Measurements from ENCODE around the gene SLC37A3. TPM values are rescaled to one million over a fixed set of nuclear protein-coding genes. Genes with fewer than 3 reads are reported as not detected.
A peak's percentile ranks its signal among the peaks of the same experiment; 100 is the strongest.

SLC37A3 gene
- total RNA-seq, 2 experiments from 2014 or later = 28.8 to 30.7 TPM

DNA sequence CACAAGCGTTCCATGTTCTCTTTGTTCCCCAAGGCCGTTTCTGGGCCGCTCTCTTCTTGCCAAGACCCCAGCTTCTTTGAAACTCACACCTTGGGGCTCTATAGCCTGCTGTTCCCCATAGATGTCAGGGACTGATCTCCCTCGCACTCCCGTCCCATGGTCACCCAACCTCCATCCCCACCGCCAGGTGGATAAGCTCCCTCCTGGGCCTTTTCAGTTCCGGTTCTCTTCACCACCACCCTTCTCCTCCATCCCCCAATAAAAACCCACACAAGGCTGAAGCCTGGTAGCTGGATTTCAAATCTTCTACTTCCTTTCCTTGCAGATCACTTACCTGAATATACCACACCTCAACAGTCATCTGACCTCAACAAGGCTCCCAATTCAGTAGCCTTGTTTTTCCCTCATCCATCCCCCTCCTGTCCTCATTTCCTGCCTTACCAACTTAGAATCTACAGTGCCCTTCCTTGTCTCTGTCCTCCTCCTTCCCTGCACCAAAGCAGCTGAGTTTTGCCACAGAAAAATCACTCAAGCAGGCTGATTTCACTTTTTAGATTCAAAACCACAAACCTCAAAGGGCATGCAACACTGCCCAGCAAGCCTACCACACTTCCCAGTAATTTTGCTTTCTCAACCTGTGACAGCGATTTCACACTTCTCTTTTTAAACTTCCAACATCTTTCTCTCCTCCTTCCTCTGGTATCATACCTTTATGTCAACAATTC lies 7.7 kb downstream of the SLC37A3 start:
- H3K4me3 Mint-ChIP-seq = no peak overlapping the region
- DNase-seq = no peak
- no peaks in the 10 kb centered on the region for H3K9me3 Mint-ChIP-seq
- CTCF ChIA-PET = interaction anchor here (1.2 kb wide), 1 partner anchor 31 kb away, joined by 3 read pairs; no protein-coding TSS in a partner anchor
- POLR2A ChIA-PET = interaction anchor here (0.9 to 4.5 kb wide), 5 partner anchors 9 to 47 kb away, joined by 3 to 18 read pairs (median 12); partner anchors contain the start of gene RAB19
- H3K36me3 Mint-ChIP-seq (ENCODE audit: low read depth) = peaks cover 12% of the 10 kb centered on the region
- H3K4me1 Mint-ChIP-seq = peaks cover 14% of the 10 kb centered on the region
- no peak overlapping the region for H3K27ac Mint-ChIP-seq
- H3K27me3 Mint-ChIP-seq = no peaks in the 10 kb centered on the region

DNA sequence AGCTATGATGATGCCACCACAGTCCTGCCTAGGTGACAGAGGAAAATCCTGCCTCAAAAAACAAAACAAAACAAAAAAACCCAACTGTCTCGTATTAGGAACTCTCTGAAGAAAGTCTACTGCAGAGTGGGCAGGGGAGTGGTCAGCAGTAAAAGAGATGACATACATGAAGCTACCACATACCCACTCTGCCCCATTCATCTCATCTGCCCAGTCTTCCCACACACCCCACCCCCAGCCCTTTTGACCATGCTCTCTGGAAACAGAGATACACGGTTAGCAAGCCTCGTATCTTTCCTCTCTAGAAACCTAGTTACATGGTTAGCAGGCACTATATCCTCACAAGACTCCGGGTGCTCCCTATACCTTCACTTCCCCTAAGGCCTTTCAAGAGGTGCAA lies 8.3 kb downstream of the SLC37A3 start:
- POLR2A ChIA-PET = interaction anchor here (0.9 to 4.5 kb wide), 5 partner anchors 9 to 47 kb away, joined by 3 to 18 read pairs (median 12); partner anchors contain the start of gene RAB19
- no peaks in the 10 kb centered on the region for H3K9me3 Mint-ChIP-seq
- CTCF ChIA-PET = interaction anchor here (1.2 kb wide), 1 partner anchor 31 kb away, joined by 3 read pairs; no protein-coding TSS in a partner anchor
- H3K27ac Mint-ChIP-seq = no peak overlapping the region
- DNase-seq = no peak
- H3K36me3 Mint-ChIP-seq (ENCODE audit: low read depth) = peaks cover 16% of the 10 kb centered on the region
- H3K27me3 Mint-ChIP-seq = no peaks in the 10 kb centered on the region
- no peak overlapping the region for H3K4me3 Mint-ChIP-seq
- H3K4me1 Mint-ChIP-seq = peaks cover 19% of the 10 kb centered on the region

DNA sequence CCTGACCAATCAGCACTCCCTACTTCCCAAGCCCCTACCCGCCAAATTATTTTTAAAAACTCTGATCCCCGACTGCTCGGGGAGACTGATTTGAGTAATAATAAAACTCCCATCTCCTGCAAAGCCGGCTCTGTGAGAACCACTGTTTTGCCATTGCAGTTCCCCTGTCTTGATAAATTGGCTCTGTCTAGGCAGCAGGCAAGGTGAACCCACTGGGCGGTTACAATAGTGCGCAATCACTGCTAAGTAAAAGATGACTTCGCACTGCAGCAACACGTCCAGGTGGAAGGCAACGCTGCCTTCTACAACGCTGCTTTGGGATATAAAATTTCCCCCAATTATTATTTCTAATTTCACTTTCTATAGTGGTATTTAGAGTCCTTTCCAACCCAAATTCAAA lies 8.9 kb downstream of the SLC37A3 start:
- ChIA-PET POLR2A (interaction anchor here (1.0 to 4.5 kb wide), 3 partner anchors 13 to 46 kb away, joined by 3 to 18 read pairs (median 12); partner anchors contain the start of gene RAB19), CTCF (interaction anchor here (0.8 to 1.2 kb wide), 3 partner anchors 8 to 88 kb away, joined by 3 read pairs; partner anchors contain the start of gene SLC37A3)
- Mint-ChIP-seq H3K9me3 (no peaks in the 10 kb centered on the region), H3K27me3 (no peaks in the 10 kb centered on the region), H3K27ac (no peak overlapping the region), H3K4me3 (no peak overlapping the region), H3K4me1 (peaks cover 25% of the 10 kb centered on the region), H3K36me3 (ENCODE audit: low read depth) (peaks cover 16% of the 10 kb centered on the region)
- no peak for DNase-seq

DNA sequence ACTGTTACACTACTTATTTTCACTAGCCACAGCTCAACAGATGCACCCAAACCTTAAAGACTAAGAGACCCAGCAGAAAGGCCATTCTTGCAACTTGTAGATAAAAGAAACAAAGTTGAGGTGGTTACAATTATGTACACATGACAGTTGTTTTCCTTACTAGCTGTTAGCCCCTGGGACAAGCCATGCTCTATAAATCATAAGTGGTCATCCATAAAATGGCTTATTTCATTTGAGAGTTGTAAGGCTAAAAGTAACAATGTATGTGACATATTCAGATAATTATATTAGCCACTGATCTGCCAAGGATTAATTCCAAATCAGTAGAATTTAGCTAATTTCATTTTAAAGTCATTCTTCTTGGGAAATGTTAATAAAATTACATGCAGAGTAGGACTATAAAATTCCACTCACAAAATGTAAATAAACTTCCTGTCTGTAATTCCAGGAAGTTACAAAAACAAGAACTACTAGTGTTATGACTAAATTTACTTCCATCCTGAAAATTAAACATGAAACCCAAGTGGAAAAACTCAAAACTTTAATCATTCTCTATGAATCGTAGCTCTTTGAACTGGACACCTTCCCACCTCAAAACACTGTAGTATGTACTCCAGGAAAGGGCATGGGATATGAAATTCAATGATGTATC lies 13.3 kb downstream of the SLC37A3 start:
- no peaks in the 10 kb centered on the region for H3K9me3 Mint-ChIP-seq
- no peak overlapping the region for H3K4me3 Mint-ChIP-seq
- H3K27ac Mint-ChIP-seq = no peak overlapping the region
- DNase-seq = no peak
- ChIA-PET CTCF (interaction anchor here (1.2 to 1.4 kb wide), 2 partner anchors 8 to 32 kb away, joined by 3 to 7 read pairs; no protein-coding TSS in a partner anchor), POLR2A (interaction anchor here (0.6 to 4.1 kb wide), 6 partner anchors 9 to 93 kb away, joined by 3 to 25 read pairs (median 4); no protein-coding TSS in a partner anchor)
- H3K27me3 Mint-ChIP-seq = no peaks in the 10 kb centered on the region
- peaks cover 27% of the 10 kb centered on the region for H3K36me3 Mint-ChIP-seq (ENCODE audit: low read depth)
- peaks cover 34% of the 10 kb centered on the region for H3K4me1 Mint-ChIP-seq

DNA sequence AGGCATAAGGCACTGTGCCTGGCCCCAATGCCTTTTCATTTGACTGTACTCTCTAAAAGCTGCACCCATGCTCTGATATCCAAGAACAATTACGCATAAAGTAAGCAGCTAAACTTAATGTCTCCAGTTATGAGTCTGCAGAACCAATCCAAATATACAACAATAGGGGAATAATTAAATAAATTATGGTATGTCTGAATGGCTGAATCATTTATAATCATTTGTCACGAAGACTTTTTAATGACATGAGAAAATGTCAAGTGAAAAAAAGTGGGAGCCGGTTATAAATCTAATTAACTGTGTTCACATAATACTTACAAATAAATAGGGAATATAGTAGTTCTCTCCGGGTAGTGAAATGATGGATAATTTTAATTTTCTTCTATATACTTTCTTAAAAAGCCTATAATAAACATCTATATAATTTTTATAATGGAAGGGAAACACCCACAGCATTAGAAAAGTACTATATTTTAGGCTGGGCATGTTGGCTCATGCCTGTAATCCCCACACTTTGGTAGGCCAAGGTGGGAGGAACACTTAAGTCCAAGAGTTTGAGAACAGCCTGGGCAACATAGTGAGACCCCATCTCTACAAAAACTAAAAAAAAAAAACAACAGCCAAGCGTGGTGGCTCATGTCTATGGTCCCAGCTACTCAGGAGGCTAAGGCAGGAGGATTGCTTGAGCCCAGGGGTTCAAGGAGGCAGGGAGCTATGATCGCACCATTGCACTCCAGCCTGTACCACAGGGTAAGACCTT lies 14.2 kb downstream of the SLC37A3 start:
- no peak for DNase-seq
- ChIA-PET CTCF (interaction anchor here (1.0 to 1.3 kb wide), 2 partner anchors 8 to 90 kb away, joined by 3 read pairs; no protein-coding TSS in a partner anchor), POLR2A (interaction anchor here (0.6 to 4.1 kb wide), 6 partner anchors 8 to 94 kb away, joined by 3 to 25 read pairs (median 4); no protein-coding TSS in a partner anchor)
- H3K4me1 Mint-ChIP-seq = peaks cover 32% of the 10 kb centered on the region
- H3K9me3 Mint-ChIP-seq = no peaks in the 10 kb centered on the region
- H3K36me3 Mint-ChIP-seq (ENCODE audit: low read depth) = peaks cover 25% of the 10 kb centered on the region
- no peaks in the 10 kb centered on the region for H3K27me3 Mint-ChIP-seq
- no peak overlapping the region for H3K27ac Mint-ChIP-seq
- no peak overlapping the region for H3K4me3 Mint-ChIP-seq

DNA sequence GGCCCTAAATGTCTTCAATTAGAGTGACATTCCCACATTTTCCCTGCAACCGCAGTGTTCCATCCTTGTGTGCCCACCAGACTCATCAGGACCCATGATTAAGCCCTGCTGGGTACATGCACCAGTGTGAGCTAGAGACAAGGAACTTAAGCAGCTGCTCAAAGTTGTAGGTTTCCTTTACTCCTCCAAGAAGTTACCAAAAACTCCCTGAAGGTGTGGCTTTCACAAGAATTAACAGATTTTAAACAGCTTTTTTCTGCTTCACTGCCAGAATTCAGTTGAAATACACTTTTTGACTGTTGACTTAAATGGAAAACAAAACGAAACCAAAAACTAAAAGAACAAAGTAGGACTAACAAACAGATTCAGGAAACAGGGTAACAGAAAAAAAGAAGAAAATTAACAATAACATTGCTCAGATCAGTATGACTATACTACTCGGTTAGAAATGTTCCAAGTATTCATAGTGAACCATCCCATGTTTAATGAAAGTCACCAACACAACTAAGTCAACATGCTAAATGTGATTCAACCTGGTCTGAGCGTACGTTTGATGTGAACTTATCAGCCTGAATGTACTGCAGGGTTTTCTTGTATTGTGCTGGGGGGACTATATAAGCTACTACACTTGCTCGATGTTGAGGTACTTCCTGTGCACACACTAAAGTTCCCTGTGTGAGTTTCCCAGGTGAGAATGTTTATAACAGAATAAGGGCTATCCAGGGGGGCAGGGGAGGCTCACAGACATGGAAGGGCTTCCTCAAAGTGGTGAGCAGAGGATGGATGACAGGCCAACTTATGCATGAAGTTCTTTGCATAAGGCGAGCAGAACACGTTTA lies 22.2 kb downstream of the SLC37A3 start:
- Mint-ChIP-seq H3K27ac (peak overlapping the region; percentile 99), H3K27me3 (no peaks in the 10 kb centered on the region), H3K9me3 (no peaks in the 10 kb centered on the region), H3K36me3 (ENCODE audit: low read depth) (peaks cover 40% of the 10 kb centered on the region), H3K4me3 (peak overlapping the region; percentile 77), H3K4me1 (peaks cover 47% of the 10 kb centered on the region)
- ChIA-PET CTCF (interaction anchor here (1.0 to 3.9 kb wide), 8 partner anchors 10 to 123 kb away, joined by 3 to 25 read pairs (median 3); no protein-coding TSS in a partner anchor), POLR2A (interaction anchor here (0.6 to 4.4 kb wide), 30 partner anchors 9 to 1304 kb away, joined by 3 to 93 read pairs (median 5); partner anchors contain the start of genes ADCK2, KDM7A, MKRN1 and MRPS33)
- peak; percentile 33 for DNase-seq

DNA sequence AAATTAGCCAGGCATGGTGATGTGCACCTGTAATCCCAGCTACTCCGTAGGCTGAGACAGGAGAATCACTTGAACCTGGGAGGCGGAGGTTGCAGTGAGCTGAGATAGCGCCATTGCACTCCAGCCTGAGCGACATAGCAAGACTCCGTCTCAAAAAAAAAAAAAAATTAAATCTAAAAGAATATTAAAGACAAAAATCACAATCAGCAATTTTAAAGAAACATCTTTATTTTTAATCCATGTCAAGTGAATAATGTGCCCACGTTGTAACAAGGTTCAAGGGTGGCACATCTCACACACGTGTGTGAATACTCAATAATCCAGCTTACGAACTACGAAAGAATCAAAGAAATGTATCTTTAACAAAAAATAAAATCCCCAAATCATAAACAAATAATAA lies 23.0 kb downstream of the SLC37A3 start:
- CTCF ChIA-PET = interaction anchor here (0.7 to 3.9 kb wide), 8 partner anchors 9 to 798 kb away, joined by 3 to 25 read pairs (median 3); no protein-coding TSS in a partner anchor
- DNase-seq = no peak
- Mint-ChIP-seq H3K27ac (peak overlapping the region; percentile 99), H3K36me3 (ENCODE audit: low read depth) (peaks cover 42% of the 10 kb centered on the region), H3K4me3 (peak overlapping the region; percentile 77), H3K27me3 (no peaks in the 10 kb centered on the region), H3K4me1 (peaks cover 49% of the 10 kb centered on the region), H3K9me3 (no peaks in the 10 kb centered on the region)
- POLR2A ChIA-PET = interaction anchor here (0.6 to 4.4 kb wide), 26 partner anchors 9 to 640 kb away, joined by 3 to 93 read pairs (median 7); partner anchors contain the start of genes KDM7A, MKRN1, MRPS33 and PARP12

DNA sequence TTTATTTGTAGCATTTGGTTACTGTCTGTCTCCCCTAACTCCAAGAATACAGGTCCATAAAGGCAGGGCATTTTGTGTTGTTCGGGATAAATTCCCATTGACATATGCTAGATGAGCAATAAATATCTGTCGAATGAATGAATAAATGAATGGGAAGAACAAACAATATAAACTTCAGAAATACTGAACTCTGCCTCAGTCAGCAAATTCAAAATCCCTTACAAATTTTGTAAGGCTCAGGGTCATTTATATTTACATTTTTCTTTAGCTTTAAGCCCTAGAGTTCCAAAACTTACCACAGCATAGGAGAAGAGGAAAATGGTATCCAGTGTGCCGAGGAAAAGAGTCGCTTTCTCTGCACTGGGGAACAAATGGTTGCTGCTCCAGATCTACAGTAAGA lies 29.0 kb downstream of the SLC37A3 start:
- no peak overlapping the region for H3K27ac Mint-ChIP-seq
- H3K9me3 Mint-ChIP-seq = no peaks in the 10 kb centered on the region
- peaks cover 33% of the 10 kb centered on the region for H3K36me3 Mint-ChIP-seq (ENCODE audit: low read depth)
- ChIA-PET CTCF (no interaction called here), POLR2A (no interaction called here)
- no peaks in the 10 kb centered on the region for H3K27me3 Mint-ChIP-seq
- DNase-seq = no peak
- H3K4me3 Mint-ChIP-seq = no peak overlapping the region
- H3K4me1 Mint-ChIP-seq = peaks cover 23% of the 10 kb centered on the region

DNA sequence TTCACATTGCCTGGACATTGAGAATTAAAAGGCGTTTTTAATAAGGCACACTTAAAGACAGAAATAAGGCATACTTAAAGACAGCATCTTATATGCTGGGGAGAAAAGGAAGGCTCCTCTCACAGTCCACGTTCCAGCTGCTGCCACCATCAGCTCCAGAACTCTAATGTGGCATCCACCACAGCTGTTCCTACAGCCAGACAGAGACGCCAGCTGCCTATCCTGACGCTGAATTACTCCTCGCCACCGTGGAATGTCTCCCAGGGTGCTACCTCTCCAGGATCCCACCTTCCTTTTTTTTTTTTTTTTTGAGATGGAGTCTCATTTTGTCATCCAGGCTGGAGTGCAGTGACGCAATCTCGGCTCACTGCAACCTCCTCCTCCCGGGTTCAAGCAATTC lies 30.8 kb downstream of the SLC37A3 start:
- CTCF ChIA-PET = interaction anchor here (0.7 kb wide), 1 partner anchor 226 kb away, joined by 4 read pairs; no protein-coding TSS in a partner anchor
- no peak overlapping the region for H3K27ac Mint-ChIP-seq
- peaks cover 36% of the 10 kb centered on the region for H3K36me3 Mint-ChIP-seq (ENCODE audit: low read depth)
- H3K4me3 Mint-ChIP-seq = no peak overlapping the region
- H3K4me1 Mint-ChIP-seq = peaks cover 12% of the 10 kb centered on the region
- POLR2A ChIA-PET = interaction anchor here (0.5 to 3.5 kb wide), 2 partner anchors 9 to 17 kb away, joined by 3 to 15 read pairs; no protein-coding TSS in a partner anchor
- no peaks in the 10 kb centered on the region for H3K9me3 Mint-ChIP-seq
- H3K27me3 Mint-ChIP-seq = no peaks in the 10 kb centered on the region
- DNase-seq = no peak

DNA sequence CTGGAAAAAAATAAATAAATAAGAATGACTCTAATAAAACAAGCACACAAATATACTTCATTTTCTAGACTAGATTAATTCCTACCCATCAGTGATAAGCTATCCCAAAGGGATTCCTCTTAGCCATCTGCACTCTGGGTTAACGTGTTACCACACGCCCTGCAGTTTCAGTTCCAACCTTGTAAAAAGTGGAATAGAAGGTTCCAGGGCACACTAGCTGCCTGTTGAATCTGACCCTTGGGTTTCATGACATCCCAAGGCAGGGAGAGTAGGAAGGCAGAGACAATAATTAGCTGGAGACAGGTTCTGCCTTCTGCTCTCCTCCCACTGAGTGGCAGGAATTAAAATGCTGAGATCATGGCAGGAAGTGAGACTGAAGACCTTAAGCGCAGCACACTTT lies 33.5 kb downstream of the SLC37A3 start:
- Mint-ChIP-seq H3K4me3 (no peak overlapping the region), H3K27ac (peak overlapping the region; percentile 24), H3K27me3 (no peaks in the 10 kb centered on the region), H3K4me1 (peaks cover 11% of the 10 kb centered on the region), H3K36me3 (ENCODE audit: low read depth) (peaks cover 34% of the 10 kb centered on the region), H3K9me3 (no peaks in the 10 kb centered on the region)
- POLR2A ChIA-PET = interaction anchor here (3.5 kb wide), 1 partner anchor 11 kb away, joined by 15 read pairs; no protein-coding TSS in a partner anchor
- CTCF ChIA-PET = interaction anchor here (0.9 to 1.0 kb wide), 2 partner anchors 10 to 21 kb away, joined by 3 read pairs; no protein-coding TSS in a partner anchor
- DNase-seq = no peak

DNA sequence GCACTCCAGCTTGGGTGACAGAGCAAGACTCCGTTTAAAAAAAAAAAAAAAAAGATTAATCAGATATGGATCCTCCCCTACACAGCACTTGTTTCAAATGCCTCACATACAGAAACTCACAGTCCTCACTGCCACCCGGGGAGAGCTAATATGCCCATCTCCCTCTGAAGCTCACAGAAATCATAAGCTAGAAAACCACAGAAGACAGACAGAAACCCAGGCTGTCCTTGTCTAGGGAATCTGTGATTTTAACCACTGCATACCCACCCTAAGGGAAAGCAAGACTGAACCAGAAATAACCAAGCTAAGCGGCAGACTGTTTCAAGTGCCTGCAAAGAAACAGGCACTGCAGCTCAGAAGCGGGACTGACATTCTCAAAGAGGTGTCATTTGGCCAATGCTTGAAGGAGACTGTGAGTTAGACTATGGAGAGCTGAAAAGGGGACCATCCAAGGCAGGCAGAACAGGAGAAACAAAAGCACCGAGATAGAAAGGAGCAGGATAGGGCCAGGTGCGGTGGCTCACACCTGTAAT lies 37.6 kb downstream of the SLC37A3 start:
- peak overlapping the region; percentile 69 for H3K27ac Mint-ChIP-seq
- ChIA-PET CTCF (interaction anchor here (1.2 to 3.3 kb wide), 5 partner anchors 14 to 131 kb away, joined by 3 to 25 read pairs (median 6); no protein-coding TSS in a partner anchor), POLR2A (interaction anchor here (0.7 to 3.2 kb wide), 14 partner anchors 8 to 185 kb away, joined by 3 to 93 read pairs (median 4); partner anchors contain the start of genes RAB19 and SLC37A3)
- no peaks in the 10 kb centered on the region for H3K9me3 Mint-ChIP-seq
- peaks cover 36% of the 10 kb centered on the region for H3K4me1 Mint-ChIP-seq
- no peak for DNase-seq
- H3K4me3 Mint-ChIP-seq = no peak overlapping the region
- peaks cover 43% of the 10 kb centered on the region for H3K36me3 Mint-ChIP-seq (ENCODE audit: low read depth)
- H3K27me3 Mint-ChIP-seq = no peaks in the 10 kb centered on the region

Data from activated CD4-positive, alpha-beta memory T cell treated with anti-CD3 and anti-CD28 coated beads, Interleukin-2, amount 10 ng/mL, durations not matched to agents 7 days and 5 days (primary cell).